ENCODE results near the gene COL18A1.
"Not testable (repeated sequence)": the region's sequence is repeated elsewhere in the genome, so short reads cannot be mapped to it uniquely, and the experiment has no call there.

The COL18A1 gene

GRCh38 chr21:45560106-45561021 lies 155.4 kb downstream of the COL18A1 start:
- no peak for DNase-seq (ENCODE audit: low spot score)

- not testable (repeated sequence) for DNase-seq (ENCODE audit: low spot score)
Observed at GRCh38 chr21:45561241-45561640, 156.3 kb downstream of the COL18A1 start.

GRCh38 chr21:45562402-45562801 lies 157.4 kb downstream of the COL18A1 start:
- DNase-seq (ENCODE audit: low spot score): no peak

- peak; percentile 28 for DNase-seq (ENCODE audit: low spot score)
Observed at GRCh38 chr21:45562965-45563364, 158.0 kb downstream of the COL18A1 start.
